CD4-positive, alpha-beta T cell treated with Interleukin-21 for 1 hour (primary cell): ENCODE measurements around the gene DCP1B.
A peak's percentile ranks its signal among the peaks of the same experiment; 100 is the strongest.

Source experiments
- DNase-seq: peaks from one replicate; pipeline ENCODE4 v3.0.0-alpha.2; 2020

The DCP1B gene

DNA sequence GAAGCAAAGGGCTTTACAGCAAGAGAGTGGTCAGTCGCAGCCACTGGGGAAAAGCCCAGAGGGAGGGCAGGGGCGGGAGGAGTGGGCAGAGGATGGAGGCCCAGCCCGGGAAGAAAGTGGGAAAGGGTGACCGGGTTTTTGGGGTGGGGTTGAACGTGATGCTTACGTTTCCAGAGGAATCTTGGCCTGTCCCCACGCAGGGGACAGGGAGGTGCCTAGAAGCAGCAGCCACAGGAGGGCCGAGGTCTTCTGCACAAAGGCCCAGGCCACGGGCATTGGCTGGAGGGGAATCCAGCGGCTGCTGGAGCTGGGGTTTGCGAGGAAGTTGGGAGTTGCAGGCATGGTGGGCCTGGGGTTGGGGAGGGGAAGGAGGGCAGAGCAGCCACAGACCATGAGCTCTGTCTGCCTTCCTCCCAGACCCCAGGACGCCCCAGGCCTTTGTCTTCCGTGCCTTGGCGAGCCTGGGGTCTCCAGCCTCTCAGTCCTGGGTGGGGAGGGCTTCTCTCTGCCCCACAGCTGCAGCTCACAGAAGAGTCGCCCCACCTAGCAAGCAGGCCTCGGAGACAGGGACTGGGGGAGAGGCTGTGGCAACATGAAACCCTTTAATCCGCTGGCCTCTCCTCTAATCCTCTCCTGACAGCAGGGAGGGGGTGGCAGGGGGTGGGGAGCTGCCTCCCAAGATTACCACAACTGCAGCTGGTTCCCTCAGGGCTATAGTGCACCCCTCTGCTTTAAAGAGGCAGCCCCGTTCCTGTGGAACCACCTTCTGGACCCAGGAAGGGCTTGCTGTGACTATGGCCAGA is 86.0 kb downstream of the DCP1B start, which contains the start of gene CACNA2D4:
TSS of gene CACNA2D4 (minus strand) at position 572 of the 803 bp plus-strand sequence. CDS start at position 393, 179 bp downstream.
- no peak for DNase-seq

GRCh38 chr12:1917172-1918070 is 86.8 kb downstream of the DCP1B start:
- no peak for DNase-seq

DNA sequence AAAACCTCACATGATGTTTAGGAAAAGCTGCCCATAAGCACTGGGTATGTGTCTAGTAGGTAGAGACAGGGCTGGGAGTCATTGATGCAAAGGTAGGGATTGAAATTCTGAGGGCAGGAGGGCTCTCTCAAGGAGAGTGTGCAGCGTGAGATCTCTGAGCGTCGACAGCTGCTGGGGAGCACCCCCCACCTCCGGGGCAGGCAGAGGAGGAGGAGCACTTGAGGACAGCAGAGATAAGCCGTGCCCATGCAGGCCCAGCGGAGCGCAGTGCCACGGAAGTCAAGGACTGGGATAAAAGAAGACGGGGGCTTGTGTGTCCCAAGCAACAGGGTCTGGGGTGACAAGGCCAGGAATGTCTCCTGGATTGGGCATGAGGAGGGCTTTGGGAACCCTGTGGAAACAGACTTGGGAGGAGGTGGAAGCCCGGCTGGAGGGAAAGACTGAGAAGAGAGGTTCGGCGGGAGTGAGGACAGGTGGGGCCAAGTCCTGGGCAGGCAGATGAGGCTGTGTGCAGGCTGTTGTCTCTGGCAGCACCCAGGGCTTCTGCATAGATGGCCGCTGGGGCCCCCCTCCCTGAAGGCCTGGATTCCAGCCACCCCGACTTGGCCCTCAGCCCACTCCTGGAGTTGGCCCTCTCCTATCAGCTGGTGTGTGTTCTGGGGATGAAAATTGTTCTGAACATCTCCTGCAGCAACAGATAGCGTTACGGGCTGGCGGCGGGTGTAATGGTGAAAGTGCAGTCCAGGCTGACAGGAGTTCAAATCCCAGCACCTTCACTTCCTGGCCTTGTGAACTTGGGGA is 87.7 kb downstream of the DCP1B start:
- DNase-seq, result no peak

DNA sequence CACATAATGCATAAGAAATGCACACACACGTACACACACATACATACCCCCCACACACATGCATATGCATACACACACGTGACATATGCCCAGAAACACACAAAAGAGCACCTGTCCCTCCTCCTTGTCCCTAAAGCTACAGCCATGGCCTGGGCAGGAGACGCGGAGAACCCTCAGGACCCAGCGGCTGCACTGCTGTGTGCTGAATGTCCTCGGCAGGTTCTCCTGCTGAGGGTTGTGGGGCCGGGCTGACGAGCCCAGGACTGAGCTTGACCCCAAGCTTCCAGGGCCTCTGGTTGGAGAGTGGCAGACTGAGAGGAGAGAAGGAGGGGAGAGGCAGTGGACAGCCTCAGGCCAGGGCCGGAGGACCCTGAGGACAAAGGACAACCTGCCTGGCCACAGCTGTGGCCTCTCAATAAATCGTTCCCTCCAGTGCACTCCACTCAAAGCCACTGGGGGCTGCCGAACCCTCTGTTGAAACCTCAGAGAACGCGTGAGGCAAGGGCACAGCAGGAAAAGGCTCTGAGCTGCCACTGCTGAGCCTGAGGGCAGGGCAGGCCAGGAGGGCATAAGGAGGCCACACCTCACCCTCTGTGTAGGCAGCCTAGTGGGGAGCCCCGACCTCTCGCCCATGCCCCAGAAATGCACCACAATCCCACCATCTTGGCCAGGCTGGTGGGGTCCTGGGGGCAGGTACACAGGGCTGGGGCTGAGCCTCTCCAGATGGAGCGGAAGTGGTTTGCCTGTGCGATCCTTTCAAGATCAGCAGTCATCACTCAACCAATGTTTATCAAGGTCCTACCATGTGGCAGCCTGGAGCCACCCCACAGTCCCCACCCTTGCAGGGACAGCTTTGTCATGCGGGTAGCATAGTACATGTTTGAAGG is 88.9 kb downstream of the DCP1B start:
- peak; percentile 44 for DNase-seq

DNA sequence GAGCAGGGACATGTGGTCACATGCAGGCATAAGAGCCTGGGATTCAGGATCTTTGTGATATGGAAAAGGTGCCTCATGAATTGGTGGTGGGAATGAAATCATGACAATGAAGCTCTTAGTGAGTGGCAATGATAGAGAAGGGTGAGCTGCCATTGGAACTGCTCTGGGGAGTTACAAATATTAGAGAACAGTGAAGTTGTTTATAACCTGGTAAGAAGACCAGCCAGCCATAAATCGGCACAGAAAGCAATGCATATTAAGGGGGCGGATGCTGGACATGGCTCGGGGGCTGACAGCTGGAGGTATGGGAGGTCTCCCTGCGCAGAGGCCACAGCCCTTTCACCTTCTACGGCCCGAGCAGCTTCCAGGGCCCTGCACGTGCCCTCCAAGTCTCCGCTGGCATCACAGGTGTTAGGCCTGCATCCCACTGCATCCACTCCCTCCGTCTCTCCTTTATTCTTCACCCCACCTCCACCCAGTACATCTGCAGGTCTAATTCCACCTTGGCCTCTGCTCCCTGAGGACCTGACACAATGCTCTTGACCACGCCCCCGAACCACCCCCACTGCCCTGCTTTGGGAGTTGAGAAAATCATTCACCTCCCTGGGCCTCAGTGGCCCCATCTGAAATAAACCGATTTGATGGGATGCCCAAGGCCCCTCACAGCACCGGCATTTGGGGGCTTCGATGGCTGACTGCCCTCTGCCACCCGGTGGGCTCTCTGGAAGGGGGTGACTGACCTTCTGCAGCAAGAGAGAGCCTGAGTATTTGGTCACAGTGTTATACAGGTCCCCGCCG is 89.9 kb downstream of the DCP1B start:
- no peak for DNase-seq

DNA sequence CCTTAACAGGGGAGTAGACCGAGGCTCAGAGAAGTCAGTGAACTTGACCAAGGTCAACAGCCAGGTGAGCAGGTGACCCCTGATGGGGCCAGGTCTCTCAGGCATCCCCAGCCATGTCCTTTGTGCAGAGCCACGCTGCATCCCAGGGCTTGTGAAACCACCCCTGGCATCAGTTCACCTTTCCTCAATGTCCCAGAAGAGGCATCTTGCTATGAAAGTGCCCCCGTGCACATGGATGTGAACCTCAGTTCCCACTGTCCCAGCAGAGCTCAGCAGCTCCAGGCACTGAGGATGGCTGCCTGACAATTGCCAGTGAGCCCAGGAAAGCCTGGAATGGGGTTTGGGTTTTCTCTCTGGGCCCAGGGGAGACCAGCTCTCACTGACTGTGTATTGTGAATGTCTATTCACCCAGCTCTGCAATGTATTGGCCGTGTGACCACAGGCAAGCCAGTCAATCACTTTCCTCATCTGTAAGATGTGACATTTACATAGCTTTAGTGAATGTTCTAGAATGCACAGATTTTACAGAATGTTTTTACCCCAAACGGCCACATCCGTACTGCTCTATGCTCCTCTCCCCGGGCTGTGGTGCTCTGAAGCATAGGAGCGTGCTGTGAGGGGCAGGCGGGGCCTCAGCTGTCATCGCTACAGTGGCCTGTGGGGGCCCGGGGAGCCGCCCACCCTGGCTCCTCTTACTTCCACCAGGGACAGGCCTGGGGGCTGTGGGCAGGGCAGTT is 90.7 kb downstream of the DCP1B start:
- DNase-seq, result no peak

- DNase-seq, result no peak
These were observed 91.5 kb downstream of the DCP1B start for GRCh38 chr12:1912580-1913376.

GRCh38 chr12:1911598-1912575 is 92.4 kb downstream of the DCP1B start:
- DNase-seq, result no peak

DNA sequence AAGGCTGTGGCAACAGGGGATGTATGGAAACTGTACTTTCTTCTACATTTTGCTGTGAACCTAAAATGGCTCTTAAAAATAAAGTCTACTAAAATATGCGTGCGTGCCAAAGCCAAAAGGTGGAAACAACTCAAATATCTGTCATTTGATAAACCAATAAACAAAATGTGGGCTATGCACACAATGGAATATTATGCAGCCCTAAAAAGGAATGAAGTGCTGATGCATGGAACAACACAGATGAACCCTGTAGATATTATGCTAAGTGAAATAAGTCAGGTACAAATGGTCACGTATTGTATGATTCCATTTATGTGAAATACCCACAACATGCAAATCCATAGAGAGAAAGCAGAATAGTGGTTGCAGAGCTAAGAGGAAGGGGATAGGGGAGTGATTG is 93.8 kb downstream of the DCP1B start:
- DNase-seq, result no peak

DNA sequence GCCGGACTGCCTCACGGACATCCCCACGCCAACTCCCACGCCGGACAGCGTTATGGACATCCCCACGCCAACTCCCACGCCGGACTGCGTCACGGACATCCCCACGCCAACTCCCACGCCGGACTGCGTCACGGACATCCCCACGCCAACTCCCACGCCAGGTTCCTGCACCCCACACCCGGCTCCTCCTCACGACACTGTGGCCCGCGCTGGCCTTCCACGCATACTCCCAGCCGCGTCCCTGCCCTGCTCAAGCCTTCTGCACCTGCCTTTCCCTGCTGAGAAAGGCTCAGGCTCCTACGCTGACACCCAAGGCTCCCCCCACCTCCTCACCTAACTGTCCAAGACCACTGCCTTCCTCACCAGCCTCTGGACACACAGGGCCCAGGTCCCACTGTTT is 95.5 kb downstream of the DCP1B start:
- DNase-seq, result no peak

GRCh38 chr12:1907652-1908611 is 96.3 kb downstream of the DCP1B start:
- peak; percentile 30 for DNase-seq

GRCh38 chr12:1906579-1906978 is 97.7 kb downstream of the DCP1B start:
- DNase-seq, result no peak

- DNase-seq, result no peak
These were observed 99.4 kb downstream of the DCP1B start for GRCh38 chr12:1904875-1905274.

DNA sequence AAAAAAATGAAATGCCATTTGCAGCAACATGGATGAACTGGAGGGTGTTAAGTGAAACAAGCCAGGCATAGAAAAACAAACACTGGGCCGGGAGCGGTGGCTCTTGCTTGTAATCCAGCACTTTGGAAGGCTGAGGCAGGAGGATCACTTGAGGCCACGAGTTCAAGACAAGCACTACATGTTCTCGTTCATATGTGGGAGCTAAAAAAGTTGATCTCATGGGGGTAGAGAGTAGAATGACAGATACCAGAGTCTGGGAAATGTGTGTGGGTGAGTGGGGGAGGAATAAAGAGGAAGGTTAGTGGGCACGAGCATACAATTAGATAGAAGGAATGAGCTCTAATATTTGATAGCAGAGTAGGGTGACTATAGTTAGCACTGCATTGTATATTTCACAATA is 107.3 kb downstream of the DCP1B start:
- DNase-seq, result no peak
